ENCODE data around the gene KMT5C. TPM values are rescaled to one million over a fixed set of nuclear protein-coding genes. Genes with fewer than 3 reads are reported as not detected.
A peak's percentile ranks its signal among the peaks of the same experiment; 100 is the strongest.

Gene KMT5C
- total and polyA plus RNA-seq, 2 donors (not counting 1 experiment from before 2014, with no cell fraction given), result 22.2 to 23.6 TPM

DNA sequence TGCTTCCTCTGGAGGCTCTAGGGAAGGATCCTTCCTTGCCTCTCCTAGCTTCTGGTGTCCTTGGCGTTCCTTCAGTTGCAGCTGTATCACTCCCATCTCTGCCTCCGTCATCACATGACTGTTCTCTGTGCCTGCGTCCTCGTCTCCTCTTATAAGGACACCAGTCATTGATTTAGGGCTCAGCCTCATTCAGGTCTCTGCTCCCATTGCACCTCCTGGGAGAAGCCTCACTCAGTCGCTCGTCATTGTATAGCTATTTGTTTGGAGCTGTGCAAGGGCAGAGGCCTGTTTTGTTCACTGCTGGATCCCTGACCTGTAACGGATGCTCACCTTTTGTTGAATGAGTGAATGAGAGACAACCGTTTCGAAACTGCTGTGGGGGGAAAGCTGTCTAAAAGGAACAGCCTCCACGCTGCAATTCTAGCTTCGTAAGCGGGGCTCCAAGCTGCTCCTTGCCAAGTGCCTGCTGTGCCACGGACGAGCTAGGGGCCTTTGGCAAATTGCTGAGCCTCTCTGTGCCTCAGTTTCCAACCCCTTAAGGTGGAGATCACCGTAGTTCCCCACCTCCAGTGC is 38.7 kb upstream of the KMT5C start:
- Mint-ChIP-seq H3K27me3 (peaks cover 6% of the 10 kb centered on the region), H3K9me3 (ENCODE audit: insufficient read depth) (no peaks in the 10 kb centered on the region), H3K4me3 (peak overlapping the region; percentile 90), H3K4me1 (peaks cover 12% of the 10 kb centered on the region), H3K27ac (no peak overlapping the region)
- TF ChIP-seq EZH2 (IDR thresholded peaks at IDR 0.05; ENCODE audit: borderline replicate concordance, insufficient read depth, low read depth, low read length, poor library complexity, severe bottlenecking), result no peak
- TF ChIP-seq, protein P1, sequence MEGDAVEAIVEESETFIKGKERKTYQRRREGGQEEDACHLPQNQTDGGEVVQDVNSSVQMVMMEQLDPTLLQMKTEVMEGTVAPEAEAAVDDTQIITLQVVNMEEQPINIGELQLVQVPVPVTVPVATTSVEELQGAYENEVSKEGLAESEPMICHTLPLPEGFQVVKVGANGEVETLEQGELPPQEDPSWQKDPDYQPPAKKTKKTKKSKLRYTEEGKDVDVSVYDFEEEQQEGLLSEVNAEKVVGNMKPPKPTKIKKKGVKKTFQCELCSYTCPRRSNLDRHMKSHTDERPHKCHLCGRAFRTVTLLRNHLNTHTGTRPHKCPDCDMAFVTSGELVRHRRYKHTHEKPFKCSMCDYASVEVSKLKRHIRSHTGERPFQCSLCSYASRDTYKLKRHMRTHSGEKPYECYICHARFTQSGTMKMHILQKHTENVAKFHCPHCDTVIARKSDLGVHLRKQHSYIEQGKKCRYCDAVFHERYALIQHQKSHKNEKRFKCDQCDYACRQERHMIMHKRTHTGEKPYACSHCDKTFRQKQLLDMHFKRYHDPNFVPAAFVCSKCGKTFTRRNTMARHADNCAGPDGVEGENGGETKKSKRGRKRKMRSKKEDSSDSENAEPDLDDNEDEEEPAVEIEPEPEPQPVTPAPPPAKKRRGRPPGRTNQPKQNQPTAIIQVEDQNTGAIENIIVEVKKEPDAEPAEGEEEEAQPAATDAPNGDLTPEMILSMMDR (IDR thresholded peaks at IDR 0.05), result no peak
- H3K36me3 ChIP-seq (replicated peaks in 1 of 2; ENCODE audit: control extremely low read depth in 1 of 2, control insufficient read depth in 1 of 2, extremely low read depth in 1 of 2, insufficient read depth in 2 of 2, low read length in 1 of 2), result no peaks in the 10 kb centered on the region
- no peaks in the 10 kb centered on the region for H4K20me1 ChIP-seq (ENCODE audit: control insufficient read depth, insufficient read depth, low read length, poor library complexity, severe bottlenecking)
- POLR2A ChIA-PET, result interaction anchor here (1.1 kb wide), 1 partner anchor 21 kb away, joined by 3 read pairs; the partner anchor contains the start of gene HSPBP1
- H3K9ac ChIP-seq (ENCODE audit: low read length), result no peak overlapping the region
- H3K27ac ChIP-seq (ENCODE audit: low read length in 2 of 2), result no peak overlapping the region
- no peaks in the 10 kb centered on the region for H3K79me2 ChIP-seq (ENCODE audit: control insufficient read depth, insufficient read depth, low read length)
- H3K4me3 ChIP-seq (ENCODE audit: control extremely low read depth in 1 of 5, extremely low read depth in 1 of 5, insufficient read depth in 1 of 5, low read depth in 2 of 5, low read length in 4 of 5), result peak overlapping the region in 2 of 5 experiments; percentile 46 to 52
- H2AFZ ChIP-seq (ENCODE audit: insufficient read depth, low read depth, low read length, poor library complexity, severe bottlenecking), result peak overlapping the region; percentile 94
- no peaks in the 10 kb centered on the region for H3K27me3 ChIP-seq (replicated peaks in 1 of 4; ENCODE audit: control extremely low read depth in 1 of 4, control insufficient read depth in 3 of 4, insufficient read depth in 4 of 4, low read length in 3 of 4)
- ATAC-seq (ENCODE audit: low read depth), result no peak
- no peak for DNase-seq
- WGBS (ENCODE audit: insufficient coverage), result 76% methylated on average over 12 of the region's 15 CpGs
- CTCF ChIA-PET, result interaction anchor here (0.7 to 3.5 kb wide), 15 partner anchors 9 to 203 kb away, joined by 3 to 27 read pairs (median 6); partner anchors contain the start of genes HSPBP1, KMT5C, PPP6R1 and TMEM238
- peaks cover 8 to 15% of the 10 kb centered on the region in 2 donors for H3K4me1 ChIP-seq (ENCODE audit: control insufficient read depth in 2 of 2, insufficient read depth in 2 of 2, low read length in 2 of 2)
- H3K9me3 ChIP-seq (ENCODE audit: control extremely low read depth in 1 of 3, control insufficient read depth in 2 of 3, insufficient read depth in 1 of 3, low read length in 2 of 3), result peaks cover 0 to 5% (median 0%) of the 10 kb centered on the region in 3 donors
- H3K4me2 ChIP-seq (replicated peaks; ENCODE audit: low read depth, low read length, poor library complexity, severe bottlenecking), result peak overlapping the region; percentile 88
- intact Hi-C loops (cut with micrococcal nuclease), result loop anchor here (1.0 to 5.0 kb wide), 2 partner anchors 84 to 201 kb away; partner anchors contain the start of gene RPL28

All from B cell (primary cell).